NCI-H2227 treated with DMSO at 0.1 percent for 48 hours (cell line): ENCODE results near the gene STN1.
"Not testable (repeated sequence)": the region's sequence is repeated elsewhere in the genome, so short reads cannot be mapped to it uniquely, and the experiment has no call there.

Source experiments
- DNase-seq: peaks from one replicate; lab custom pipeline; 2025; lab: John Stamatoyannopoulos, UW

Gene STN1

GRCh38 chr10:103859161-103860086 is 58.6 kb downstream of the STN1 start:
- DNase-seq = peak; percentile 26

DNA sequence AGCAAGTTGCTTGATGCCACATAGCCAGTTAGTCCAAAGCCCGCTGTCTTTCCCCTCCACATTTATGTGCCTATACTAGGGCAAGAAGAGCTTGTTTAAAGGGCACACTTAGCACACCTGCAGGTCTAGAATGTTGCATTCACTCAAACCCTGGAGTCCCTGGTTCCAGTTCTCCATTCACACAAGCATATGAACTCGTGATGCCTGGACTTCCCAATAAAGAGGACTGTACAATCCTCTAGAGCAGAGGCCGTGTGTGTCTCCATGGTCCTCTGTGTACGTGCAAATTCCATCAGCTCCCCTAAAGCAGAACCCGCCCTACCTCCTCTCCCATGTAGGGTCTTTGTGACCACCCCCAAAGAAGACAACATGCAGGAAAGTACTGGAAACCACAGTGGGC is 59.6 kb downstream of the STN1 start:
- no peak for DNase-seq

- DNase-seq = no peak
These were observed 61.2 kb downstream of the STN1 start for GRCh38 chr10:103856797-103857170.

DNA sequence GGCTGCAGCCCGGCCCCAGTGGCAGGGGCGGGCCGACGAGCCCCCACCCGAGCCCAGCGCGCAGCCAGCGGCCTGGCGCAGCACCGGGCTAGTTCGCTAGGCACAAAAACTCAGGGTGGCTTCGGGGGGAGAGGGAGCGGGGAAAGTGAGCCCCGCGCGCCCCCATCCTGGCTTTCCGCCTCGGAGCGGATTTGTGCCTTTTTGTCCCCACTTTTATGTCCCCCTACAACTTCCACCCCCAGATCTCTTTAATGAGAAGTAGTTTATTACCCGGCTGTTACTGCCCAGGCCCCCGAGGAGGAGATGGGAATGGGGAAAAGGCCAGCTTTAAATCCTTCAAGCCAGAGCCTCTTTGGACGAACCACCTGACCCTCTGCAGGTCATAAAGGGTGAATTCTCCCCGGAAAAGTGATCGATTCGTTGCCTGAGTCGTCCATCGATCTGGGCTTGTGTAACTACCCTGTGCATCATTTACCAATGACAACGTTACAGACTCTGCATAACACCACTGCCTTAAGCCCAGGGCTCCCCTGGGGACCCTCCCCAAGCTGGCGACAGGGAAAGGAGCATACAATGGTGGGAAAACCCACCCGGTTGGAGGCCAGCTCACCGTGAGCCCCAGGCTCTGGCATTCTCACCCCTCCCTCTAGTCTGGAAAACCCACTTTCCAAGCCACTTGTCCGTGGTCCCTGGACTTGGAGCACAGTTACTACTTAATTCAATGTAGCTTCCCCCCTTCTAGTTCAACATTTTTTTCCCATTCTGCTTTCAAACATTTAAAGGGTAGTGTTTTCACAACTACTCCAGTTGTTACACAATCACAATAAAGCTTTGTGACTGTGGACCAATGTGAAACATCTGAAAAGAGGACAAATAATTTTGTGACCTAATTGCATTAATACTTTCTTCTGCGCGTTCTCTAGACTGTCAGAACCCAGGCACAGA is 61.9 kb downstream of the STN1 start:
- no peak for DNase-seq

DNA sequence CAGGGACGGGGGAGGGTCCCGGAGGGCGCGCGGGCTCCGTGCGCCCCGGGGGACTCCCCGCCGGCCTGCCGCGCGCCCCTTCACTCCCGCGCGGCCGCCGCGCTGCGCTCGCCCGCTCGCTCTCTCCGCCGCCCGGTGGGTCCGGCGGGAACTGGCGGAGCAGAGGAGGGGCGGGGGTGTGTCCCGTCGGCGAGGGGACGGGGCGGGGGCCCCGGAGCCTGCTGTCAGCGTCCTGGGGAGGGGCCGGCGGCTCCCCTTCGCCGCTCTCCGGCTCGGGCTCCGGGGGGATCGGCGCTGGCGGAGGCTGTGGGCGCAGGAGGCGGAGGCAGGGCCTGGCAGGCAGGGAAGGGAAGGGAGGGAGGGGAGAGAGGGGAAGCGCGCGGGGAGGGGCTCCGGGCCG is 62.6 kb downstream of the STN1 start, which contains the start of gene SH3PXD2A:
TSS of gene SH3PXD2A (minus strand) at position 153 of the 400 bp plus-strand sequence. CDS start 310 bp downstream, outside the sequence.
- DNase-seq = peak; percentile 11

- no peak for DNase-seq
These were observed 63.1 kb downstream of the STN1 start for GRCh38 chr10:103854686-103855391.

- DNase-seq = no peak
These were observed 63.7 kb downstream of the STN1 start for GRCh38 chr10:103854265-103854685.

DNA sequence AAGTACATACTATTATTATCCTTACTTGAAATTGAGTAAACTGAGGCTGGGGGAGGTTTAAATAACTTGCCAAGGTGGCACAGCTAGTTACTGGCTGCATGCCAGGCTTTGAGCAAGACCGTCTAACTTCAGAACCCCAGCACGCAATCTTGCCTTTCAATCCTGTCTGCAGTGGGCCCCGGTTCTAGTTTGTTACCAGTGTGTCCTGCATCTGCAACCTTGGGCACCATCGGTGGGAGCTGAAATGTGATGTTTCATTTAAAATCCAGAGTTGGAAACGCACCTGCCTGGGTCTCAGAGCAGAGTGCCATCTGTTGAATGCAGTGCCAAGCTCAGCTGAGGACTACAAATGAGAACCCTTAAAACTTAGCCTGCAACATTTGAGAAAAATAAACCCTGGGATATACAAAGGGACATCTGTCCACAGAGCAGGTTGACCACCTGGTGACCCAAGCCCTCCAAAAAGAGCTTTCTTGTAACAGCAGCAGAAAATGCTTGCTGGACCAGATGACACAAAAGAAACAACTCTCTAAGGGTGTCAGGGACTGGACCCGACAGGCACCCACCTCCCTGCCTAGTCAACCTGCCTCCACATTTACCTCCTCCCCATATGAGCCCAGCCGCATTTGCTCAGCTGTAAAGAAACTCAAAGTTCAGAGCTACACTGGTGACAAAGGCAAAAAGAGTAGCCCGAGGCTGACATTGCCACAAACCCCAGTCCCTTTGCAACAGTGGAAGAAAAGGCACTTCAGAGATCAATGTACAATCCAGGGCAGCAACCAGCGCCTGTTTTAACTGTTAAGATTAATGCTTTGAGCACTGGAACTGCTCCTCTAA is 64.3 kb downstream of the STN1 start:
- DNase-seq = no peak

GRCh38 chr10:103852856-103853255 is 65.1 kb downstream of the STN1 start:
- no peak for DNase-seq

DNA sequence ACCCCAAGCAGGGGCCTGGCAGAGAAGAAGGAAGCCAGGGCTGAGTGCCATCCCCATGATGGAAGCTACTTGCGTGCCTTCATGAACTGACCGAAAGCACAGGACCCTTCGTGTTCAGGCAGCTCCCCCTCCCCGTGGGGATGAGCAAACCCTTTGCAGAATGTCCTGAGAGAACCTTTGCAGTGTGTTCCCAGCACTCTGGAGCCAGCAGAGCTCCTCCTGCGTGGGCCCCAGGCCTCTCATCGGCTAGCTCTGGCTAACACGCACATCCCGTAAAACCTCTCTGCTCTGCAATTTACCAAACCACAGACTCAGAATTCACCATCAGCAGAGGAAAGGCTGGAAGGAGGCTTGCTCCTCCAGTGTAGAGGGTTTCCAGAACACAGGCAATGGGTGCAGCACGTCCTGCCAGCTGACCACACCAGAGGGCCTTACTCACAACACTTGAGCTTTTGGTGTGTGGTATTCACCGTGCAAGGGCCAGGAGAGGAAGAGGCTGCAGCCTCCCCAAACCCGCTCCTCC is 65.7 kb downstream of the STN1 start:
- DNase-seq = no peak

GRCh38 chr10:103851261-103851660 is 66.7 kb downstream of the STN1 start:
- no peak for DNase-seq

GRCh38 chr10:103850572-103850895 is 67.5 kb downstream of the STN1 start:
- DNase-seq = no peak

- DNase-seq = no peak
These were observed 68.0 kb downstream of the STN1 start for GRCh38 chr10:103849880-103850571.

DNA sequence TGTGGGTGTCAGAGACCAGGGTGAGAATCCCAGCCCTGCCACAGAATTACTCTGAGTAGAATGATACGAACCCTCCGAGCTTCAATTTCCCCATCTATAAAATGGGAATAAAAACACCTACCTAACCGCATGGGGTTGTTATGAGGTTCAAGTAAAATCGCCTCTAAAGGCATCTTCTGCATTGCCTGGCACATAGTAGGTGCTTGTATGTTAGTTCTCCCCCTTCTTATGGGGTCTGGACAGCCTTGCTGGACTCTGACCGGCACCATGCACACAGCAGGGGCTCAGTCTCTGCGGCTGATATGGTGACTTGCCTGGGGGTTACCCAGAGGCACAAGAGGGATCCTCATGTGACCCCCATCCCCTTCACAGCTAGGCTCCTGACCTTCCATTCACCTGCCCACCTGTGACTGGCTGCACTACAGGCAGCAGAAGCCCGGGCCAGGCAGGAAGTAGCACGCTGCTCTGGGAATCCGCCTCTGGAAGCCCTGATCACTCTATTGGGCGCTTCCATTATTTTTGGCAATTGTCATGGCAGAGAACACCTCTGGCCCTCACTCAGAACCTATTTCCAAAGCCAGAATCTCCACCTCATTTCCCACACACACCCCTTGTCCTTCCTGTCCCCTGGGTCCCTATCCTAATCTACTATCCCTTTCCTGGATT is 68.6 kb downstream of the STN1 start:
- no peak for DNase-seq

GRCh38 chr10:103847909-103848468 is 70.0 kb downstream of the STN1 start:
- DNase-seq = no peak

DNA sequence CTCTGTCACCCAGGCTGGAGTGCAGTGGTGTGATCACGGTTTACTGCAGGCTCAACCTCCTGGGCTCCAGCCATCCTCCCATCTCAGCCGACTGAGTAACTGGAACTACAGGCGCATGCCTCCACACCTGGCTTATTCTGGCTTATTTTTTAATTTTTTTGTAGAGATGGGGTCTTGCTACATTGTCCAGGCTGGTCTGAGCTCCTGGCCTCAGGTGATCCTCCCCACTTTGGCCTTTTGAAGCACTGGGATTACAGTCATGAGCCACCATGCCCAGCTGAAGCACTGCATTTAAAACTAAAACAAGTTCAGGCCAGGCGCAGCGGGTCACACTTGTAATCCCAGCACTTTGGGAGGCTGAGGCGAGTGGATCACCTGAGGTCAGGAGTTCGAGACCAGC is 70.6 kb downstream of the STN1 start:
- DNase-seq = no peak

GRCh38 chr10:103845972-103846371 is 72.0 kb downstream of the STN1 start:
- DNase-seq = no peak

GRCh38 chr10:103845346-103845745 is 72.6 kb downstream of the STN1 start:
- not testable (repeated sequence) for DNase-seq

DNA sequence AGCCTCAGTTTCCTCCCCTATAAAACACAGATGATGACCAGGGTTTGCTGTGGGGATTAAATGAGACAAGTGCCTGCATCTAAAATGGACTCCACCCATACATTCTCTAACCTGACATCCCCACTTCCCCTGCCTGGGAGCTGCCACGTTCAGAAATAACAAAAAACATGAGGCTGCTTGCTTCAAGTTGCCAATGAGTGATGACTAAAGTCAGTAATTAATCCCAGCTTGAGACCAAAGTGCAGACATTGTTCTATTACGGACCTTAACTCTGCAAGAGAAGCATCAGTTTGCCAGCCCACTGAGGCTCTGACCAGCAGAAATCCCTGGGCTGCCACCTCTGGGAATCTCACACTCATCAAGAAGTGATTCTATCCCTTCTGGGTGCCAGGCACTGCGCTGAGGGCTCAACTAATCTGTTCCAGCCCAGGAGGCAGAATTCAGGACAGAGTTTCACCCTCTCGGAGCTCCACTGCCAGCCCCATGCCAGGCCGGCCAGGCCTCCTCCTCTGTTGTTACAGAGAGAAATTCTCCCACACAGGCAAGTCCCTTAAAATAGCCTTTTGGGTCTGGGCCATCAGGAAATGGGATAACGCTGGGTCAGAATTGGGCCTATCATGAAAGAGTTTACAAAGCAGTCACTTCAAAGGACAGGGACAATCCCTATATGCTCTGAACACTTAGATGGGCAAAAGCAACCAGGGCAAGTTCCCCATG is 74.0 kb downstream of the STN1 start:
- no peak for DNase-seq
